H9 (cell line): ENCODE data around the gene NRXN3. TPM values are rescaled to one million over a fixed set of nuclear protein-coding genes. Genes with fewer than 3 reads are reported as not detected.

Experiments used
- DNase-seq: peaks from one replicate; pipeline ENCODE4 v3.0.0-alpha.2; 2017
- H2AFZ ChIP-seq: one replicate; pipeline ENCODE4 v1.6.1; 2013; ENCODE audit warnings: mild to moderate bottlenecking, low read length, control low read depth, moderate library complexity
- H2AK5ac ChIP-seq: 2 replicates; pipeline ENCODE4 v1.6.1; 2013; ENCODE audit warnings: low read length, control low read depth, mixed read lengths; ENCODE audit not compliant: insufficient read length
- H2BK120ac ChIP-seq: one replicate; pipeline ENCODE4 v1.6.1; 2013; ENCODE audit warnings: low read depth, mild to moderate bottlenecking, low read length, control low read depth, inconsistent platforms; ENCODE audit not compliant: poor library complexity, severe bottlenecking
- H2BK12ac ChIP-seq: 2 replicates; pipeline ENCODE4 v1.6.1; 2013; ENCODE audit warnings: low read length, control low read depth, mixed read lengths, low read depth; ENCODE audit not compliant: insufficient read length
- H2BK15ac ChIP-seq: 2 replicates; pipeline ENCODE4 v1.6.1; 2013; ENCODE audit warnings: low read depth, low read length, control low read depth
- H2BK20ac ChIP-seq: one replicate; pipeline ENCODE4 v1.6.1; 2013; ENCODE audit warnings: low read depth, mild to moderate bottlenecking, low read length, control low read depth, inconsistent platforms; ENCODE audit not compliant: poor library complexity, severe bottlenecking
- H2BK5ac ChIP-seq: 2 replicates; pipeline ENCODE4 v1.6.1; 2013; ENCODE audit warnings: low read length, control low read depth, mixed read lengths; ENCODE audit not compliant: insufficient read length
- H3K14ac ChIP-seq: 2 replicates; pipeline ENCODE4 v1.6.1; 2013; ENCODE audit warnings: low read length, control low read depth; ENCODE audit not compliant: insufficient read depth
- H3K18ac ChIP-seq: 2 replicates; pipeline ENCODE4 v1.6.1; 2013; ENCODE audit warnings: low read depth, mild to moderate bottlenecking, mixed read lengths, low read length, control low read depth; ENCODE audit not compliant: insufficient read length
- H3K23ac ChIP-seq: 2 replicates; pipeline ENCODE4 v1.6.1; 2013; ENCODE audit warnings: low read length, control low read depth, mixed read lengths, low read depth; ENCODE audit not compliant: insufficient read length
- H3K23me2 ChIP-seq: 2 replicates; pipeline ENCODE4 v1.6.1; 2013; ENCODE audit warnings: low read depth, mild to moderate bottlenecking, mixed read lengths, low read length, control low read depth; ENCODE audit not compliant: insufficient read length, poor library complexity, severe bottlenecking
- H3K27ac ChIP-seq: 2 replicates; pipeline ENCODE4 v1.5.1; 2013; ENCODE audit warnings: low read length, control low read depth, mixed read lengths, low read depth; ENCODE audit not compliant: insufficient read length
- H3K27me3 ChIP-seq: 2 replicates; pipeline ENCODE4 v1.6.1; 2013; ENCODE audit warnings: low read length, control low read depth, inconsistent platforms; ENCODE audit not compliant: insufficient read depth
- H3K4ac ChIP-seq: 2 replicates; pipeline ENCODE4 v1.6.1; 2013; ENCODE audit warnings: low read depth, mild to moderate bottlenecking, control low read depth, inconsistent platforms, low read length, moderate library complexity
- H3K4me1 ChIP-seq: 2 replicates; pipeline ENCODE4 v1.6.1; 2013; ENCODE audit warnings: low read length, control low read depth, inconsistent platforms; ENCODE audit not compliant: insufficient read depth
- H3K4me2 ChIP-seq: 2 replicates; pipeline ENCODE4 v1.6.1; 2013; ENCODE audit warnings: low read length, control low read depth, mixed read lengths; ENCODE audit not compliant: insufficient read length, insufficient read depth
- H3K56ac ChIP-seq: 2 replicates; pipeline ENCODE4 v1.6.1; 2013; ENCODE audit warnings: low read depth, mild to moderate bottlenecking, mixed read lengths, low read length, control low read depth; ENCODE audit not compliant: insufficient read length
- H3K79me1 ChIP-seq: 2 replicates; pipeline ENCODE4 v1.6.1; 2013; ENCODE audit warnings: low read depth, mild to moderate bottlenecking, moderate library complexity, low read length, control low read depth, inconsistent platforms; ENCODE audit not compliant: insufficient read depth, poor library complexity, severe bottlenecking
- H3K79me2 ChIP-seq: 2 replicates; pipeline ENCODE4 v1.6.1; 2013; ENCODE audit warnings: low read length, control low read depth, inconsistent platforms; ENCODE audit not compliant: insufficient read depth
- H3K9ac ChIP-seq: 2 replicates; pipeline ENCODE4 v1.6.1; 2013; ENCODE audit warnings: low read length, control low read depth, mixed read lengths; ENCODE audit not compliant: insufficient read length; ENCODE audit errors: extremely low read depth
- H3K9me3 ChIP-seq: one replicate; pipeline ENCODE4 v1.6.1; 2013; ENCODE audit warnings: low read depth, low read length, inconsistent platforms; ENCODE audit not compliant: control insufficient read depth
- H3T11ph ChIP-seq: one replicate; pipeline ENCODE4 v1.6.1; 2013; ENCODE audit warnings: mild to moderate bottlenecking, low read length, control low read depth, inconsistent platforms
- H4K20me1 ChIP-seq: one replicate; pipeline ENCODE4 v1.6.1; 2013; ENCODE audit not compliant: control insufficient read depth, insufficient read length, insufficient read depth
- H4K5ac ChIP-seq: 2 replicates; pipeline ENCODE4 v1.6.1; 2013; ENCODE audit warnings: low read depth, mild to moderate bottlenecking, mixed read lengths, low read length, control low read depth; ENCODE audit not compliant: insufficient read length
- H4K8ac ChIP-seq: replicated peaks from 2 replicates; pipeline ENCODE4 v1.6.1; 2013; ENCODE audit warnings: low read length, control low read depth, mixed read lengths, low read depth; ENCODE audit not compliant: insufficient read length
- H4K91ac ChIP-seq: 2 replicates; pipeline ENCODE4 v1.6.1; 2013; ENCODE audit warnings: low read depth, mild to moderate bottlenecking, moderate library complexity, mixed read lengths, low read length, control low read depth; ENCODE audit not compliant: insufficient read length
- H3K27ac Mint-ChIP-seq, 3 experiments: 2 replicates in 2 of 3; 3 replicates in 1 of 3; pipeline ENCODE4 v1.8.0; 2020 to 2021; ENCODE audit warnings: mixed read lengths in 3 of 3, mild to moderate bottlenecking in 1 of 3, moderate library complexity in 1 of 3
- H3K27me3 Mint-ChIP-seq: 2 replicates; pipeline ENCODE4 v1.8.0; 2021; ENCODE audit warnings: low read depth, mild to moderate bottlenecking, moderate library complexity, mixed read lengths
- H3K36me3 Mint-ChIP-seq, 3 experiments: 2 replicates in 2 of 3; 3 replicates in 1 of 3; pipeline ENCODE4 v1.8.0; 2020 to 2021; ENCODE audit warnings: low read depth in 3 of 3, mixed read lengths in 3 of 3; ENCODE audit not compliant: insufficient read depth in 1 of 3
- H3K4me1 Mint-ChIP-seq, 2 experiments: 2 replicates each; pipeline ENCODE4 v1.8.0; 2020; ENCODE audit warnings: mixed read lengths in 2 of 2
- H3K4me3 Mint-ChIP-seq, 2 experiments: 2 replicates in 1 of 2; 3 replicates in 1 of 2; pipeline ENCODE4 v1.8.0; 2020 to 2021; ENCODE audit warnings: mild to moderate bottlenecking in 2 of 2, mixed read lengths in 2 of 2, moderate library complexity in 1 of 2
- H3K9me3 Mint-ChIP-seq, 2 experiments: 2 replicates in 1 of 2; 3 replicates in 1 of 2; pipeline ENCODE4 v1.8.0; 2020; ENCODE audit warnings: mild to moderate bottlenecking in 2 of 2, mixed read lengths in 2 of 2, moderate library complexity in 1 of 2
- CTCF ChIP-seq: fragments of 200-600 bp; sonication (generic); conservative IDR thresholded peaks from 3 replicates; pipeline ENCODE4 v1.8.0; 2021; ENCODE audit warnings: antibody characterized with exemption, mild to moderate bottlenecking
- WGBS: extraction: QIAGEN DNeasy Blood & Tissue Kit; methylation state at CpG from one replicate; pipeline ENCODE4 v1.1.7; 2013; ENCODE audit warnings: missing lambda C conversion rate, low lambda C conversion rate, mixed read lengths; ENCODE audit not compliant: insufficient read length; ENCODE audit errors: extremely low coverage; 5-methylcytosine and 5-hydroxymethylcytosine counted together
- total RNA-seq: library from RNA; stranded (reverse); gene quantifications from 2 replicates; pipeline ENCODE4 v1.2.1, GENCODE V29; 2021

NRXN3 gene
- total RNA-seq, 1 experiment from 2014 or later, result 1.8 TPM

GRCh38 chr14:79451601-79452000, 1281.4 kb downstream of the NRXN3 start:
- no peak overlapping the region for H2AFZ ChIP-seq

More at GRCh38 chr14:79451601-79452000, 1281.4 kb downstream of the NRXN3 start:
- Mint-ChIP-seq H3K27me3 (no peaks in the 10 kb centered on the region), H3K4me3 (no peak overlapping the region), H3K4me1 (0 out of 4 replicates have a peak, but pooled peaks cover 0 to 3% of the 10 kb centered on the region in 2 experiments), H3K36me3 (no peaks in the 10 kb centered on the region), H3K27ac (no peak overlapping the region), H3K9me3 (no peaks in the 10 kb centered on the region; a peak in 1 of 5 replicates)
- H3T11ph ChIP-seq, result no peak overlapping the region
- no peaks in the 10 kb centered on the region for H3K27me3 ChIP-seq
- H4K20me1 ChIP-seq, result no peaks in the 10 kb centered on the region
- no peak overlapping the region for H3K23ac ChIP-seq
- no peak overlapping the region for H4K91ac ChIP-seq
- no peak overlapping the region for H4K8ac ChIP-seq
- H3K79me1 ChIP-seq, result no peaks in the 10 kb centered on the region
- no peak overlapping the region for H3K4me2 ChIP-seq
- no peak overlapping the region for H3K18ac ChIP-seq
- no peak overlapping the region for H2BK20ac ChIP-seq
- no peak overlapping the region for H4K5ac ChIP-seq
- H2BK12ac ChIP-seq, result no peak overlapping the region
- DNase-seq, result no peak
- H3K14ac ChIP-seq, result no peak overlapping the region
- H3K79me2 ChIP-seq, result no peaks in the 10 kb centered on the region
- H2BK120ac ChIP-seq, result no peak overlapping the region
- H3K9ac ChIP-seq, result no peak overlapping the region
- no peak overlapping the region for H2BK15ac ChIP-seq
- H2AK5ac ChIP-seq, result no peak overlapping the region
- no peak overlapping the region for H3K56ac ChIP-seq
- H3K4me1 ChIP-seq, result no peaks in the 10 kb centered on the region
- H3K9me3 ChIP-seq, result no peaks in the 10 kb centered on the region
- no peak overlapping the region for H2BK5ac ChIP-seq
- H3K4ac ChIP-seq, result no peak overlapping the region
- no peak for TF ChIP-seq CTCF
- no peaks in the 10 kb centered on the region for H3K23me2 ChIP-seq
- no peak overlapping the region for H3K27ac ChIP-seq
- WGBS, result no CpG with 5 or more reads among the region's 3 CpGs
